Effector memory CD8-positive, alpha-beta T cell (primary cell): ENCODE measurements around the gene TFF3.

Source experiments
- ATAC-seq: fragments of 150-1000 bp; cut with Tn5 transposase; replicated peaks from 2 replicates; pipeline ENCODE4 v1.10.0; 2021; ENCODE audit warnings: mild to moderate bottlenecking, moderate library complexity
- DNase-seq, 3 experiments: peaks; one replicate each; pipeline ENCODE4 v3.0.0; 2021
- H3K27ac Mint-ChIP-seq, 2 donors: one replicate each; pipeline ENCODE4 v1.8.0; 2022; ENCODE audit warnings: mild to moderate bottlenecking in 2 of 2, mixed read lengths in 2 of 2, moderate library complexity in 2 of 2
- H3K27me3 Mint-ChIP-seq, 2 donors: one replicate each; pipeline ENCODE4 v1.8.0; 2022; ENCODE audit warnings: mixed read lengths in 2 of 2
- H3K36me3 Mint-ChIP-seq: one replicate; pipeline ENCODE4 v1.8.0; 2022; ENCODE audit warnings: mild to moderate bottlenecking, moderate library complexity, mixed read lengths; ENCODE audit not compliant: insufficient read depth
- H3K4me1 Mint-ChIP-seq, 2 donors: one replicate each; pipeline ENCODE4 v1.8.0; 2022; ENCODE audit warnings: low read depth in 2 of 2, mixed read lengths in 2 of 2
- H3K4me3 Mint-ChIP-seq, 2 donors: one replicate each; pipeline ENCODE4 v1.8.0; 2022; ENCODE audit warnings: mild to moderate bottlenecking in 2 of 2, mixed read lengths in 2 of 2, moderate library complexity in 2 of 2
- H3K9me3 Mint-ChIP-seq, 2 donors: one replicate each; pipeline ENCODE4 v1.8.0; 2022; ENCODE audit warnings: mixed read lengths in 2 of 2

TFF3 gene

GRCh38 chr21:42324896-42325295, 9.7 kb upstream of the TFF3 start:
- Mint-ChIP-seq H3K27ac (no peak overlapping the region), H3K9me3 (no peaks in the 10 kb centered on the region), H3K4me1 (peaks cover 0 to 7% of the 10 kb centered on the region in 2 donors), H3K4me3 (no peak overlapping the region), H3K27me3 (peaks cover 28 to 64% of the 10 kb centered on the region in 2 donors), H3K36me3 (no peaks in the 10 kb centered on the region)
- DNase-seq, result no peak
- ATAC-seq, result no peak

- H3K27ac Mint-ChIP-seq, result no peak overlapping the region
- H3K4me3 Mint-ChIP-seq, result no peak overlapping the region
- H3K36me3 Mint-ChIP-seq, result no peaks in the 10 kb centered on the region
- no peak for DNase-seq
- no peaks in the 10 kb centered on the region for H3K9me3 Mint-ChIP-seq
- peaks cover 28 to 56% of the 10 kb centered on the region in 2 donors for H3K27me3 Mint-ChIP-seq
- H3K4me1 Mint-ChIP-seq, result peaks cover 5 to 14% of the 10 kb centered on the region in 2 donors
- ATAC-seq, result no peak
Observed at GRCh38 chr21:42321845-42322244, 6.6 kb upstream of the TFF3 start.

GRCh38 chr21:42321231-42321630, 6.0 kb upstream of the TFF3 start:
- ATAC-seq (no peak), DNase-seq (no peak)
- H3K27me3 Mint-ChIP-seq, result peaks cover 28 to 56% of the 10 kb centered on the region in 2 donors
- H3K27ac Mint-ChIP-seq, result no peak overlapping the region
- H3K9me3 Mint-ChIP-seq, result no peaks in the 10 kb centered on the region
- H3K36me3 Mint-ChIP-seq, result no peaks in the 10 kb centered on the region
- no peak overlapping the region for H3K4me3 Mint-ChIP-seq
- peaks cover 5 to 14% of the 10 kb centered on the region in 2 donors for H3K4me1 Mint-ChIP-seq

- H3K4me3 Mint-ChIP-seq, result no peak overlapping the region
- ATAC-seq (no peak), DNase-seq (no peak)
- no peaks in the 10 kb centered on the region for H3K36me3 Mint-ChIP-seq
- H3K4me1 Mint-ChIP-seq, result peaks cover 5 to 14% of the 10 kb centered on the region in 2 donors
- no peaks in the 10 kb centered on the region for H3K9me3 Mint-ChIP-seq
- H3K27me3 Mint-ChIP-seq, result peaks cover 27 to 52% of the 10 kb centered on the region in 2 donors
- H3K27ac Mint-ChIP-seq, result no peak overlapping the region
Observed at GRCh38 chr21:42320791-42321190, 5.6 kb upstream of the TFF3 start.

- DNase-seq, result no peak
- peaks cover 5 to 14% of the 10 kb centered on the region in 2 donors for H3K4me1 Mint-ChIP-seq
- ATAC-seq, result no peak
- no peak overlapping the region for H3K4me3 Mint-ChIP-seq
- no peaks in the 10 kb centered on the region for H3K9me3 Mint-ChIP-seq
- peak overlapping the region in 1 of 2 donors; percentile 19 for H3K27ac Mint-ChIP-seq
- H3K36me3 Mint-ChIP-seq, result no peaks in the 10 kb centered on the region
- H3K27me3 Mint-ChIP-seq, result peaks cover 20 to 44% of the 10 kb centered on the region in 2 donors
Observed at GRCh38 chr21:42319851-42320572, 4.8 kb upstream of the TFF3 start.

- peaks cover 5 to 14% of the 10 kb centered on the region in 2 donors for H3K4me1 Mint-ChIP-seq
- peak overlapping the region in 1 of 2 donors; percentile 61 for H3K4me3 Mint-ChIP-seq
- H3K27ac Mint-ChIP-seq, result peak overlapping the region in 1 of 2 donors; percentile 19
- ATAC-seq (peak; percentile 54), DNase-seq (no peak)
- peaks cover 13 to 37% of the 10 kb centered on the region in 2 donors for H3K27me3 Mint-ChIP-seq
- H3K36me3 Mint-ChIP-seq, result no peaks in the 10 kb centered on the region
- no peaks in the 10 kb centered on the region for H3K9me3 Mint-ChIP-seq
Observed at GRCh38 chr21:42319376-42319775, 4.2 kb upstream of the TFF3 start.

- peaks cover 5 to 14% of the 10 kb centered on the region in 2 donors for H3K4me1 Mint-ChIP-seq
Observed at GRCh38 chr21:42317826-42318746, 2.9 kb upstream of the TFF3 start.

GRCh38 chr21:42317341-42317741, 2.1 kb upstream of the TFF3 start:
- H3K27ac Mint-ChIP-seq, result no peak overlapping the region
- DNase-seq (no peak), ATAC-seq (no peak)
- H3K4me3 Mint-ChIP-seq, result no peak overlapping the region
- H3K9me3 Mint-ChIP-seq, result no peaks in the 10 kb centered on the region
- H3K27me3 Mint-ChIP-seq, result peaks cover 0 to 19% of the 10 kb centered on the region in 2 donors
- peaks cover 5 to 14% of the 10 kb centered on the region in 2 donors for H3K4me1 Mint-ChIP-seq
- H3K36me3 Mint-ChIP-seq, result no peaks in the 10 kb centered on the region

More at GRCh38 chr21:42317826-42318746, 2.9 kb upstream of the TFF3 start:
- H3K9me3 Mint-ChIP-seq, result no peaks in the 10 kb centered on the region
- DNase-seq (no peak), ATAC-seq (no peak)
- H3K27me3 Mint-ChIP-seq, result peaks cover 6 to 27% of the 10 kb centered on the region in 2 donors
- no peaks in the 10 kb centered on the region for H3K36me3 Mint-ChIP-seq
- H3K27ac Mint-ChIP-seq, result peak overlapping the region in 1 of 2 donors; percentile 71
- H3K4me3 Mint-ChIP-seq, result no peak overlapping the region

- DNase-seq (no peak), ATAC-seq (no peak)
- Mint-ChIP-seq H3K27ac (no peak overlapping the region), H3K4me3 (no peak overlapping the region), H3K4me1 (peaks cover 5 to 14% of the 10 kb centered on the region in 2 donors), H3K27me3 (peaks cover 0 to 15% of the 10 kb centered on the region in 2 donors), H3K36me3 (no peaks in the 10 kb centered on the region), H3K9me3 (no peaks in the 10 kb centered on the region)
Observed at GRCh38 chr21:42316891-42317290, 1.7 kb upstream of the TFF3 start.

GRCh38 chr21:42314616-42315295, 453 bp downstream of the TFF3 start:
- ATAC-seq (no peak), DNase-seq (no peak)
- Mint-ChIP-seq H3K9me3 (no peaks in the 10 kb centered on the region), H3K36me3 (no peaks in the 10 kb centered on the region), H3K4me3 (no peak overlapping the region), H3K27me3 (no peaks in the 10 kb centered on the region), H3K27ac (no peak overlapping the region), H3K4me1 (peaks cover 5 to 7% of the 10 kb centered on the region in 2 donors)

GRCh38 chr21:42313501-42313969, 1.7 kb downstream of the TFF3 start:
- Mint-ChIP-seq H3K4me1 (peaks cover 0 to 5% of the 10 kb centered on the region in 2 donors), H3K27ac (peak overlapping the region in 1 of 2 donors; percentile 49), H3K4me3 (no peak overlapping the region), H3K36me3 (peaks cover 5% of the 10 kb centered on the region), H3K9me3 (no peaks in the 10 kb centered on the region), H3K27me3 (peaks cover 0 to 4% of the 10 kb centered on the region in 2 donors)
- DNase-seq (no peak), ATAC-seq (peak; percentile 32)

GRCh38 chr21:42312626-42313104, 2.5 kb downstream of the TFF3 start:
- H3K27me3 Mint-ChIP-seq, result peaks cover 0 to 13% of the 10 kb centered on the region in 2 donors
- H3K4me1 Mint-ChIP-seq, result peaks cover 0 to 5% of the 10 kb centered on the region in 2 donors
- H3K27ac Mint-ChIP-seq, result no peak overlapping the region
- H3K4me3 Mint-ChIP-seq, result no peak overlapping the region
- no peaks in the 10 kb centered on the region for H3K9me3 Mint-ChIP-seq
- H3K36me3 Mint-ChIP-seq, result peaks cover 5% of the 10 kb centered on the region
- DNase-seq (no peak), ATAC-seq (no peak)
